HepG2 (cell line): ENCODE data around the gene IL4I1. TPM values are rescaled to one million over a fixed set of nuclear protein-coding genes. Genes with fewer than 3 reads are reported as not detected.

Experiments
- ADNP ChIP-seq: sonication (generic); formaldehyde crosslinking; IDR thresholded peaks from 2 replicates; pipeline ENCODE4 v1.4.0; 2020; ENCODE audit warnings: missing genetic modification reagents
- ARNT2 ChIP-seq: sonication (generic); formaldehyde crosslinking; IDR thresholded peaks from 2 replicates; pipeline ENCODE4 v1.8.0; 2022; ENCODE audit warnings: mild to moderate bottlenecking, low read depth, missing genetic modification reagents, moderate library complexity
- ATF7-NPFF ChIP-seq: sonication (generic); formaldehyde crosslinking; IDR thresholded peaks from 2 replicates; pipeline ENCODE4 v1.8.1; 2023; ENCODE audit warnings: mild to moderate bottlenecking, low read depth, missing genetic modification reagents, moderate library complexity
- CBFB ChIP-seq: sonication (generic); formaldehyde crosslinking; IDR thresholded peaks from 2 replicates; pipeline ENCODE4 v1.4.0; 2020; ENCODE audit warnings: missing genetic modification reagents
- FLYWCH1 ChIP-seq: sonication (generic); formaldehyde crosslinking; IDR thresholded peaks from 2 replicates; pipeline ENCODE4 v1.8.1; 2023; ENCODE audit warnings: mild to moderate bottlenecking, missing genetic modification reagents
- HNF4A ChIP-seq: sonication (generic); formaldehyde crosslinking; IDR thresholded peaks from 2 replicates; pipeline ENCODE4 v1.4.0; 2020; ENCODE audit warnings: missing genetic modification reagents
- KLF15 ChIP-seq: sonication (generic); formaldehyde crosslinking; IDR thresholded peaks from 2 replicates; pipeline ENCODE4 v1.8.1; 2023; ENCODE audit warnings: borderline replicate concordance, mild to moderate bottlenecking, inconsistent platforms, missing genetic modification reagents, mixed read lengths
- MYNN ChIP-seq: sonication (generic); formaldehyde crosslinking; IDR thresholded peaks from 2 replicates; pipeline ENCODE4 v1.4.0; 2020; ENCODE audit warnings: mild to moderate bottlenecking, low read depth, missing genetic modification reagents
- NFYC ChIP-seq: IDR thresholded peaks from 2 replicates; pipeline ENCODE4 v1.6.1; 2016; ENCODE audit warnings: missing genetic modification reagents, missing compliant biosample characterization
- NR3C1 ChIP-seq: sonication (generic); formaldehyde crosslinking; IDR thresholded peaks from 2 replicates; pipeline ENCODE4 v1.4.0; 2020; ENCODE audit warnings: missing genetic modification reagents
- SALL1 ChIP-seq: sonication (generic); formaldehyde crosslinking; IDR thresholded peaks from 2 replicates; pipeline ENCODE4 v1.8.0; 2022; ENCODE audit warnings: mild to moderate bottlenecking, missing genetic modification reagents
- TSC22D2 ChIP-seq: sonication (generic); formaldehyde crosslinking; IDR thresholded peaks from 2 replicates; pipeline ENCODE4 v1.5.1; 2020; ENCODE audit warnings: missing genetic modification reagents, mild to moderate bottlenecking, borderline replicate concordance
- ZFAT ChIP-seq: sonication (generic); formaldehyde crosslinking; conservative IDR thresholded peaks from 2 replicates; pipeline ENCODE4 v1.8.1; 2023; ENCODE audit warnings: missing genetic modification reagents, inconsistent platforms
- ZNF558 ChIP-seq: sonication (generic); formaldehyde crosslinking; IDR thresholded peaks from 2 replicates; pipeline ENCODE4 v1.9.0; 2022; ENCODE audit warnings: mild to moderate bottlenecking, missing genetic modification reagents, borderline replicate concordance
- polyA plus RNA-seq, 8 experiments: library from polyadenylated mRNA; depleted of rRNA in 3 of 8; stranded (reverse) in 7 of 8; unstranded in 1 of 8; fragments of >200 nt; fragmentation: Illumina TruSeq in 4 of 8; extraction: Trizol in 4 of 8; gene quantifications; 2 replicates each; pipeline versions ENCODE4 v1.2.1 to v1.2.3, GENCODE V29; 2011 to 2016; ENCODE audit warnings: low read depth in 4 of 8, missing spikeins in 1 of 8, mixed read lengths in 1 of 8; ENCODE audit not compliant: insufficient read depth in 1 of 8
- total RNA-seq, 5 experiments: library from RNA; depleted of rRNA; stranded (reverse); fragments of >200 nt; fragmentation: Illumina TruSeq; extraction: Trizol; gene quantifications; 2 replicates each; pipeline ENCODE4 v1.2.3, GENCODE V29; 2016; ENCODE audit warnings: low read depth in 1 of 5
- TF ChIP-seq, protein P1 (sequence below): sonication (generic); formaldehyde crosslinking; conservative IDR thresholded peaks from 2 replicates; pipeline ENCODE4 v1.4.0; 2020; ENCODE audit warnings: mild to moderate bottlenecking, missing genetic modification reagents, moderate library complexity
- TF ChIP-seq, protein P2 (sequence below): sonication (generic); formaldehyde crosslinking; IDR thresholded peaks from 2 replicates; pipeline ENCODE4 v1.4.0; 2020; ENCODE audit warnings: low read depth, mild to moderate bottlenecking, missing genetic modification reagents
- TF ChIP-seq, protein P3 (sequence below): sonication (generic); formaldehyde crosslinking; IDR thresholded peaks from 2 replicates; pipeline ENCODE4 v1.4.0; 2020; ENCODE audit warnings: mild to moderate bottlenecking, missing genetic modification reagents
- TF ChIP-seq, protein P4 (sequence below): sonication (generic); formaldehyde crosslinking; IDR thresholded peaks from 2 replicates; pipeline ENCODE4 v1.4.0; 2020; ENCODE audit warnings: missing genetic modification reagents, borderline replicate concordance
- TF ChIP-seq, protein P5 (sequence below): sonication (generic); formaldehyde crosslinking; IDR thresholded peaks from 2 replicates; pipeline ENCODE4 v1.8.1; 2023; ENCODE audit warnings: mild to moderate bottlenecking, moderate library complexity, missing genetic modification reagents
- TF ChIP-seq, protein P6 (sequence below): IDR thresholded peaks from 2 replicates; pipeline ENCODE4 v1.6.1; 2016; ENCODE audit warnings: low read depth, control low read depth

Gene IL4I1
- total and polyA plus RNA-seq, 2 of the 13 experiments (the other 11 are each of a cell fraction or from before 2014, with no cell fraction given), result not detected

DNA sequence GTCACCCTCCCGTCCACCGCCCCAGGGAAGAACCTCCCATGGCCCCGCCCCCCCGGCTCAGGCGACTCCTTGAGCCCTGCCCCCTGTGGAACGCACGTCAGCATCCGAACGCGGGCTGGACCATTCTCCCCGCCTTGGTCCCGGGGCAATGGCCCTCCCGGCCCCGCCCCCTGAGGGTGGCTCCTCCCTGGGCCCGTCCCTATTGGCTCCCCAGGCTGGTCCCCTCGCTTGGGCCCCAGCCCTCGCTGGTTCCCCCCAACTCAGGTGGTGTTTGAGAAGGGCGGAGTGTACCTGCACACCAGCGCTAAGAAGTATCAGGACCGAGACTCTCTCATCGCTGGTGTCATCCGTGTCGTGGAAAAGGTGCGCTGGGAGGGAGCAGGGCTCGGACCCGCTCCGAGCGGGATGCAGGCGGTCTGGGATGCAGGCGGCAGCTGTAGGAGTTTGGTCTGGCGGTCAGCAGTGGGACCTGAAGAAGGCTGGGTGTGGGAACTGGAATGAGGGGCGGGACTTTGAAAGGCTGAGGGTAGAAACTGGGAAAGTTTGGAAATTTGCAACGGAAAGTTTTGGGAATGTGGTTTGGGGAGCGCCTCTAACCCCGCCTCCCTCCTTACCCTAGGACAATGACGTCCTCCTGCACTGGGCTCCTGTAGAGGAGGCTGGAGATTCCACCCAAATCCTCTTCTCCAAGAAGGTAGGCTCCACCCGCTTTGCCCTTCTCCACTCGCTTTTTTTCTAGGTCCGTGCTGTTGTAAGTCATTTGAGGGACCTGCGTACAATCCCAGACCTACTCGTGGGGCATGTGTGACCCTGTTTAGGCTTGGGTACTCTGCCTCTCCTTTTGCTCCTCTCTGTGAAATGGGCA lies 18.6 kb downstream of the IL4I1 start (continued):
- TF ChIP-seq ATF7-NPFF (0 out of 2 replicates have a peak, but pooled peaks have one; percentile 37), KLF15 (CRISPR knock-in tag) (no peak; the same call in 1 of the 2 replicates), ARNT2 (CRISPR knock-in tag) (no peak), ADNP (no peak), NFYC (peak; percentile 73), NR3C1 (CRISPR knock-in tag) (no peak), ZFAT (no peak), ZNF558 (CRISPR knock-in tag) (peak; percentile 89; the same call in 1 of the 2 replicates), FLYWCH1 (CRISPR knock-in tag) (no peak), MYNN (CRISPR knock-in tag) (no peak), CBFB (CRISPR knock-in tag) (no peak), TSC22D2 (CRISPR knock-in tag) (0 out of 2 replicates have a peak, but pooled peaks have one; percentile 11), SALL1 (peak; percentile 35; the same call in 1 of the 2 replicates), HNF4A (CRISPR knock-in tag) (0 out of 2 replicates have a peak, but pooled peaks have one; percentile 2)
- TF ChIP-seq, protein P1, sequence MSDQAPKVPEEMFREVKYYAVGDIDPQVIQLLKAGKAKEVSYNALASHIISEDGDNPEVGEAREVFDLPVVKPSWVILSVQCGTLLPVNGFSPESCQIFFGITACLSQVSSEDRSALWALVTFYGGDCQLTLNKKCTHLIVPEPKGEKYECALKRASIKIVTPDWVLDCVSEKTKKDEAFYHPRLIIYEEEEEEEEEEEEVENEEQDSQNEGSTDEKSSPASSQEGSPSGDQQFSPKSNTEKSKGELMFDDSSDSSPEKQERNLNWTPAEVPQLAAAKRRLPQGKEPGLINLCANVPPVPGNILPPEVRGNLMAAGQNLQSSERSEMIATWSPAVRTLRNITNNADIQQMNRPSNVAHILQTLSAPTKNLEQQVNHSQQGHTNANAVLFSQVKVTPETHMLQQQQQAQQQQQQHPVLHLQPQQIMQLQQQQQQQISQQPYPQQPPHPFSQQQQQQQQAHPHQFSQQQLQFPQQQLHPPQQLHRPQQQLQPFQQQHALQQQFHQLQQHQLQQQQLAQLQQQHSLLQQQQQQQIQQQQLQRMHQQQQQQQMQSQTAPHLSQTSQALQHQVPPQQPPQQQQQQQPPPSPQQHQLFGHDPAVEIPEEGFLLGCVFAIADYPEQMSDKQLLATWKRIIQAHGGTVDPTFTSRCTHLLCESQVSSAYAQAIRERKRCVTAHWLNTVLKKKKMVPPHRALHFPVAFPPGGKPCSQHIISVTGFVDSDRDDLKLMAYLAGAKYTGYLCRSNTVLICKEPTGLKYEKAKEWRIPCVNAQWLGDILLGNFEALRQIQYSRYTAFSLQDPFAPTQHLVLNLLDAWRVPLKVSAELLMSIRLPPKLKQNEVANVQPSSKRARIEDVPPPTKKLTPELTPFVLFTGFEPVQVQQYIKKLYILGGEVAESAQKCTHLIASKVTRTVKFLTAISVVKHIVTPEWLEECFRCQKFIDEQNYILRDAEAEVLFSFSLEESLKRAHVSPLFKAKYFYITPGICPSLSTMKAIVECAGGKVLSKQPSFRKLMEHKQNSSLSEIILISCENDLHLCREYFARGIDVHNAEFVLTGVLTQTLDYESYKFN (CRISPR knock-in tag), result 0 out of 2 replicates have a peak, but pooled peaks have one; percentile 19
- TF ChIP-seq, protein P2, sequence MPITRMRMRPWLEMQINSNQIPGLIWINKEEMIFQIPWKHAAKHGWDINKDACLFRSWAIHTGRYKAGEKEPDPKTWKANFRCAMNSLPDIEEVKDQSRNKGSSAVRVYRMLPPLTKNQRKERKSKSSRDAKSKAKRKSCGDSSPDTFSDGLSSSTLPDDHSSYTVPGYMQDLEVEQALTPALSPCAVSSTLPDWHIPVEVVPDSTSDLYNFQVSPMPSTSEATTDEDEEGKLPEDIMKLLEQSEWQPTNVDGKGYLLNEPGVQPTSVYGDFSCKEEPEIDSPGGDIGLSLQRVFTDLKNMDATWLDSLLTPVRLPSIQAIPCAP (CRISPR knock-in tag), result no peak
- TF ChIP-seq, protein P3, sequence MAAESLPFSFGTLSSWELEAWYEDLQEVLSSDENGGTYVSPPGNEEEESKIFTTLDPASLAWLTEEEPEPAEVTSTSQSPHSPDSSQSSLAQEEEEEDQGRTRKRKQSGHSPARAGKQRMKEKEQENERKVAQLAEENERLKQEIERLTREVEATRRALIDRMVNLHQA (CRISPR knock-in tag), result no peak
- TF ChIP-seq, protein P4, sequence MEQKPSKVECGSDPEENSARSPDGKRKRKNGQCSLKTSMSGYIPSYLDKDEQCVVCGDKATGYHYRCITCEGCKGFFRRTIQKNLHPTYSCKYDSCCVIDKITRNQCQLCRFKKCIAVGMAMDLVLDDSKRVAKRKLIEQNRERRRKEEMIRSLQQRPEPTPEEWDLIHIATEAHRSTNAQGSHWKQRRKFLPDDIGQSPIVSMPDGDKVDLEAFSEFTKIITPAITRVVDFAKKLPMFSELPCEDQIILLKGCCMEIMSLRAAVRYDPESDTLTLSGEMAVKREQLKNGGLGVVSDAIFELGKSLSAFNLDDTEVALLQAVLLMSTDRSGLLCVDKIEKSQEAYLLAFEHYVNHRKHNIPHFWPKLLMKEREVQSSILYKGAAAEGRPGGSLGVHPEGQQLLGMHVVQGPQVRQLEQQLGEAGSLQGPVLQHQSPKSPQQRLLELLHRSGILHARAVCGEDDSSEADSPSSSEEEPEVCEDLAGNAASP (CRISPR knock-in tag), result no peak
- TF ChIP-seq, protein P5, sequence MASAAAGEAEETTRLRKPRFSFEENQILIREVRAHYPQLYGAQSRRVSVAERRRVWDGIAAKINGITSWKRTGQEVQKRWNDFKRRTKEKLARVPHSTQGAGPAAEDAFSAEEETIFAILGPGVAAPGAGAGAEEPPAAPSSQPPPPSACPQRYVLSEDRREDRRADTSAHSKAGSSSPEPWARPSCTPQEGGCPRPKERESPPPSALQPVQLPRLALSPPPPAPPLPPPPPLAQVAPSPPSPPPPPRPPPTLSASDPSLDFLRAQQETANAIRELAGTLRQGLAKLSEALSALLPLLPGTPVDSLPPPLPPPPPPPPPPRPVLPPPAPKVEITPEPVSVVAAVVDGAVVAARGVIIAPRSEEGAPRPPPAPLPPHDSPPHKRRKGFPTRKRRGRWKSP (CRISPR knock-in tag), result no peak
- TF ChIP-seq, protein P6, sequence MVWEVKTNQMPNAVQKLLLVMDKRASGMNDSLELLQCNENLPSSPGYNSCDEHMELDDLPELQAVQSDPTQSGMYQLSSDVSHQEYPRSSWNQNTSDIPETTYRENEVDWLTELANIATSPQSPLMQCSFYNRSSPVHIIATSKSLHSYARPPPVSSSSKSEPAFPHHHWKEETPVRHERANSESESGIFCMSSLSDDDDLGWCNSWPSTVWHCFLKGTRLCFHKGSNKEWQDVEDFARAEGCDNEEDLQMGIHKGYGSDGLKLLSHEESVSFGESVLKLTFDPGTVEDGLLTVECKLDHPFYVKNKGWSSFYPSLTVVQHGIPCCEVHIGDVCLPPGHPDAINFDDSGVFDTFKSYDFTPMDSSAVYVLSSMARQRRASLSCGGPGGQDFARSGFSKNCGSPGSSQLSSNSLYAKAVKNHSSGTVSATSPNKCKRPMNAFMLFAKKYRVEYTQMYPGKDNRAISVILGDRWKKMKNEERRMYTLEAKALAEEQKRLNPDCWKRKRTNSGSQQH (CRISPR knock-in tag), result no peak
